NOMO-1 (cell line): ENCODE data around the gene IFITM2.
"Not testable (repeated sequence)": the region's sequence is repeated elsewhere in the genome, so short reads cannot be mapped to it uniquely, and the experiment has no call there.

Experiments
- DNase-seq, 2 experiments: peaks; one replicate each; lab custom pipeline; 2025; ENCODE audit not compliant: unreplicated experiment in 2 of 2; lab: John Stamatoyannopoulos, UW

IFITM2 gene

GRCh38 chr11:281486-282161, 26.0 kb upstream of the IFITM2 start:
- peak in 1 of 2 experiments; percentile 21 for DNase-seq

GRCh38 chr11:282171-282570, 25.4 kb upstream of the IFITM2 start:
- DNase-seq, result no peak

- DNase-seq, result no peak
Measured at GRCh38 chr11:282630-283360, 24.8 kb upstream of the IFITM2 start.

GRCh38 chr11:283405-284104, 24.1 kb upstream of the IFITM2 start:
- peak; percentile 8 to 31 for DNase-seq

GRCh38 chr11:284105-285020, 23.3 kb upstream of the IFITM2 start:
- no peak for DNase-seq

GRCh38 chr11:285021-285893, 22.4 kb upstream of the IFITM2 start:
- DNase-seq, result no peak

- DNase-seq, result no peak
Measured at GRCh38 chr11:285894-286220, 21.8 kb upstream of the IFITM2 start.

GRCh38 chr11:286977-287820, 20.4 kb upstream of the IFITM2 start:
- not testable (repeated sequence) for DNase-seq

GRCh38 chr11:287821-288477, 19.7 kb upstream of the IFITM2 start:
- DNase-seq, result no peak

- peak; percentile 28 to 57 for DNase-seq
Measured at GRCh38 chr11:288478-289397, 18.9 kb upstream of the IFITM2 start, which contains the start of gene PGGHG. PGGHG (plus strand) TSS chr11:289126; CDS start chr11:289817, 691 bp downstream.

- no peak for DNase-seq
Measured at GRCh38 chr11:289398-289711, 18.3 kb upstream of the IFITM2 start.

- no peak for DNase-seq
Measured at GRCh38 chr11:289712-290620, 17.6 kb upstream of the IFITM2 start.

GRCh38 chr11:290621-291231, 16.9 kb upstream of the IFITM2 start:
- DNase-seq, result no peak

GRCh38 chr11:291281-292210, 16.1 kb upstream of the IFITM2 start:
- no peak for DNase-seq
